Activated CD8-positive, alpha-beta T cell treated with anti-CD3 and anti-CD28 coated beads for 36 hours (primary cell): ENCODE data around the gene BAD. TPM values are rescaled to one million over a fixed set of nuclear protein-coding genes. Genes with fewer than 3 reads are reported as not detected.
A peak's percentile ranks its signal among the peaks of the same experiment; 100 is the strongest.
"Not testable (repeated sequence)": the region's sequence is repeated elsewhere in the genome, so short reads cannot be mapped to it uniquely, and the experiment has no call there.

Experiments used
- ATAC-seq: fragments of 200-7000 bp; cut with Tn5 transposase; one replicate; pipeline ENCODE4 v1.10.0; 2021; ENCODE audit warnings: mild to moderate bottlenecking, moderate library complexity
- CTCF ChIA-PET: fragments of 350-600 bp; sonication (Branson Sonifier 250); formaldehyde crosslinking; loops from one replicate; lab custom pipeline; 2021; ENCODE audit warnings: antibody characterized with exemption; lab: Charles Lee
- POLR2A ChIA-PET: fragments of 350-600 bp; sonication (Branson Sonifier 250); formaldehyde crosslinking; loops from one replicate; lab custom pipeline; 2021; ENCODE audit warnings: antibody characterized with exemption; lab: Charles Lee
- DNase-seq: peaks from one replicate; pipeline ENCODE4 v3.0.0-alpha.2; 2020
- H3K27ac Mint-ChIP-seq: one replicate; pipeline ENCODE4 v1.8.0; 2021; ENCODE audit warnings: mild to moderate bottlenecking, mixed read lengths
- H3K27me3 Mint-ChIP-seq: one replicate; pipeline ENCODE4 v1.8.0; 2021; ENCODE audit warnings: mixed read lengths
- H3K36me3 Mint-ChIP-seq: one replicate; pipeline ENCODE4 v1.8.0; 2021; ENCODE audit warnings: low read depth, mixed read lengths
- H3K4me1 Mint-ChIP-seq: one replicate; pipeline ENCODE4 v1.8.0; 2021; ENCODE audit warnings: low read depth, mixed read lengths
- H3K4me3 Mint-ChIP-seq: one replicate; pipeline ENCODE4 v1.8.0; 2021; ENCODE audit warnings: mild to moderate bottlenecking, moderate library complexity, mixed read lengths
- H3K9me3 Mint-ChIP-seq: one replicate; pipeline ENCODE4 v1.8.0; 2021; ENCODE audit warnings: mixed read lengths
- intact Hi-C: fragments of 100-400 bp; cut with micrococcal nuclease; formaldehyde crosslinking; loops from one replicate; pipeline ENCODE4 v1.10.0; 2022
- total RNA-seq, 2 experiments: library from RNA; stranded (reverse); gene quantifications; one replicate each; pipeline ENCODE4 v1.2.3, GENCODE V29; 2021
- TF ChIP-seq, protein P1 (sequence below): fragments of 200-600 bp; IDR thresholded peaks from one replicate; pipeline ENCODE4 v1.8.0; 2022; ENCODE audit warnings: antibody characterized with exemption, mild to moderate bottlenecking

Gene BAD
- total RNA-seq, 2 experiments from 2014 or later: 17.2 to 17.7 TPM

DNA sequence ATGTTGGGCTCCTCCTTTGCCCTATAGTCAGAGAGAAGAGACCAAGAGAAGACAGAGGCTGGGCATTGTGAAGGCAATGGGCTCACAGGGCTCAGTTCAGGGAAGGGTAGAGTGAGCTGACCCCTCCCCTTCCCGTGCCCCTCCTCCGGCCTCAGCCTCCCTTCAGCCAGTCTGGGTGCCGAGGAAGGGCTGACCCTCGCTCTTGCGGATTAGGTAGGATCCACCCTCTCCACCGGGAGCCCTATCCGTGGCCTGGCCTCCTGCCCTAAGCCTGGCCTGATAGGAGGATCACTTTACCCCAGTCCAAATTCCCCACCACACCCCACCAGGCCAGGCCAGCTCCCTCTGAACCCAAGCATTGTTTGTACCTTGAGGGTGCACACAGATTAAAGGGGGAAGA, 35.9 kb downstream of the BAD start:
- ChIA-PET POLR2A (interaction anchor here (0.8 to 10.0 kb wide), 4 partner anchors 17 to 55 kb away, joined by 4 to 132 read pairs (median 4); partner anchors contain the start of gene FERMT3), CTCF (interaction anchor here (1.1 to 5.3 kb wide), 3 partner anchors 22 to 55 kb away, joined by 4 to 35 read pairs (median 8); partner anchors contain the start of genes CATSPERZ, NUDT22 and TRPT1)
- Mint-ChIP-seq H3K27ac (no peak overlapping the region), H3K4me1 (peaks cover 23% of the 10 kb centered on the region), H3K27me3 (no peaks in the 10 kb centered on the region), H3K36me3 (peaks cover 15% of the 10 kb centered on the region), H3K4me3 (peak overlapping the region; percentile 3), H3K9me3 (no peaks in the 10 kb centered on the region)
- DNase-seq (no peak), ATAC-seq (no peak)
- TF ChIP-seq, protein P1, sequence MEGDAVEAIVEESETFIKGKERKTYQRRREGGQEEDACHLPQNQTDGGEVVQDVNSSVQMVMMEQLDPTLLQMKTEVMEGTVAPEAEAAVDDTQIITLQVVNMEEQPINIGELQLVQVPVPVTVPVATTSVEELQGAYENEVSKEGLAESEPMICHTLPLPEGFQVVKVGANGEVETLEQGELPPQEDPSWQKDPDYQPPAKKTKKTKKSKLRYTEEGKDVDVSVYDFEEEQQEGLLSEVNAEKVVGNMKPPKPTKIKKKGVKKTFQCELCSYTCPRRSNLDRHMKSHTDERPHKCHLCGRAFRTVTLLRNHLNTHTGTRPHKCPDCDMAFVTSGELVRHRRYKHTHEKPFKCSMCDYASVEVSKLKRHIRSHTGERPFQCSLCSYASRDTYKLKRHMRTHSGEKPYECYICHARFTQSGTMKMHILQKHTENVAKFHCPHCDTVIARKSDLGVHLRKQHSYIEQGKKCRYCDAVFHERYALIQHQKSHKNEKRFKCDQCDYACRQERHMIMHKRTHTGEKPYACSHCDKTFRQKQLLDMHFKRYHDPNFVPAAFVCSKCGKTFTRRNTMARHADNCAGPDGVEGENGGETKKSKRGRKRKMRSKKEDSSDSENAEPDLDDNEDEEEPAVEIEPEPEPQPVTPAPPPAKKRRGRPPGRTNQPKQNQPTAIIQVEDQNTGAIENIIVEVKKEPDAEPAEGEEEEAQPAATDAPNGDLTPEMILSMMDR: no peak
- intact Hi-C loops: loop anchor here (10.0 kb wide), 1 partner anchor 56 kb away; the partner anchor contains the start of genes CATSPERZ and ESRRA

DNA sequence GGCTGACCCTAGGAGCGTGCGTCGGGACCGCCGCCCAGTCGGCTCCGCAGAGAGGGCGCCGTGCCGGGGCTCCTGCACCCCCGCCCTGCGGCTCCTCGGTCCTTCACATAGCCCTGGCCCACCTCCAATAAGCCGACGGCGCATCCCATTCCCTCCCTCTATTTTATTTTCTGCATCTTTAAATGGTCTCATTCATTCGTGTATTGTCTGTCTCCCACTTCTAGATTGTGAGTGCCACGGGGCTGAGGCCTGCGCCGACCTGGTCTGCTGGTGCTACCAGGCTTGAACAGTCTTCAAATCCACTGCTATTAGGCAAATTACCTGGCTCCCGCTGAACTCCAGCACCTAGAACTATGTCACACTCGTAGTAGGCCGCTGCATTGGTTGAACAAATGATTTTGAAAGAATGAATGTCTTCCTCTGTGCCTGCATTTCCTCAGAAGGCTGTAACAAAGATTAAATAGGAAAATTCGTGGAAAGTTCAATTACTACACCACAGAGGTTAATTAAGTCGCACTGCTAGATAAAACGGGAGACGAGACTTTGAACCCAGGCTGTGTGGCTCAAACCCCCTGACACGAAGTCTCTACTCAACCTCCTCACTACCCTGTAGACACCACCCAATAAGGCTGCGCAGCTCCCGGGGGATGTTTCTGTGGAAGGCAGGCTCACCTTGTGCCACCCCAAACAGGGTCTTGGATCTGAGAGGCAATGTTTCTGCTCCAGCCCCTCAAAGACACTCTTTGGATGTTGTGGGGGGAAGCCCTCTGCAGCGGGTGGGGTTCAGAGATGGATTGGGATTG, 36.5 kb downstream of the BAD start:
- H3K27ac Mint-ChIP-seq: no peak overlapping the region
- peaks cover 22% of the 10 kb centered on the region for H3K36me3 Mint-ChIP-seq
- POLR2A ChIA-PET: interaction anchor here (1.1 to 10.0 kb wide), 6 partner anchors 16 to 57 kb away, joined by 4 to 132 read pairs (median 4); partner anchors contain the start of genes BAD and FERMT3
- CTCF ChIA-PET: interaction anchor here (1.1 to 5.3 kb wide), 4 partner anchors 22 to 56 kb away, joined by 4 to 35 read pairs (median 7); partner anchors contain the start of genes CATSPERZ, NUDT22 and TRPT1
- intact Hi-C loops: loop anchor here (10.0 kb wide), 1 partner anchor 57 kb away; the partner anchor contains the start of genes CATSPERZ and ESRRA
- TF ChIP-seq, protein P1: no peak
- ATAC-seq (no peak), DNase-seq (no peak)
- no peaks in the 10 kb centered on the region for H3K9me3 Mint-ChIP-seq
- no peaks in the 10 kb centered on the region for H3K27me3 Mint-ChIP-seq
- peak overlapping the region; percentile 62 for H3K4me3 Mint-ChIP-seq
- H3K4me1 Mint-ChIP-seq: peaks cover 29% of the 10 kb centered on the region

DNA sequence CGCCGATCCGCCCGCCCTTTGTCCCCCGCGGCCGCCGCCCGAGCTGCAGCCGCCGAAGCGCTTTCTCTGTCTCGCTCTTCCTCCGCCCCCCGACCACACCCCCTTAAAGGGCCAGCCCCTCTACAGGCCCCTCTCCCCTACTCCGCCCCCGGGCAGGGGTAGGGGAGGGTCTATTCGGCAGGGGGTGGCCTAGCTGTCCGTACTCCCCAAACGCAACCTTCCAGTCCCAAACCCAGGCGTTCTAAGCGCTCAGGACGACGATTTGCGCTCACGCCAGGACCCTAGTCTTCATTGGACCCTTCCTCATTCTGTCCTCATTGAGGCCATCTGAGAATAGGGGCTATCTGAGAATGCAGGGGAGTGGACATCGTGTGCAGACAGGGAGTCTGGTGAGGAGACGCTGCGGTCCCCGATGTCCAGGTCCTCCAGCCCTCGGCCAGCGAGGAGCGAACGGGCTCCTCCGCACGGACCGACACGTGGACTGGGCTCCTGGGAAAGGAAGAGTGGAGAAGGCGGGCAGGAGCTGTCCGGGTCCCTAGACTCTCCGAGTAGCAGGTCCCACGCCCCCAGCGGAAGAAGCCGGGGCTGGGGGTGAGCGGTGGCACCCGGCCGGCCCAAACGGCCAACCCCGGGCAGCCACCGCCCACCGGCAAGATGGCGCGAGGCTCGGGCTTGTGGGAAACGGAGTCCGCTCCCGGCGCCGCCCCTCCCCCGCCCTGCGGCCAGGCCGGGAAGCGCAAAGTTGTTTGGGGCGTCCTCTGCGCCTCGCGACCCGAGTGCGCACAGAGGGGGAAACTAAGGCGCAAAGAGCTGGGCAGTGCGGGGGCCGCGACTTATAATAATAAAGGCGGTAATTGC, 37.4 kb downstream of the BAD start, which contains the start of gene PPP1R14B:
PPP1R14B (minus strand) TSS at position 73 of the 858 bp plus-strand sequence. CDS start 270 bp downstream, outside the sequence.
- ChIA-PET CTCF (interaction anchor here (0.9 to 4.6 kb wide), 6 partner anchors 13 to 70 kb away, joined by 3 to 35 read pairs (median 6); partner anchors contain the start of genes CATSPERZ, FERMT3, PRDX5 and TRMT112), POLR2A (interaction anchor here (1.2 to 10.0 kb wide), 7 partner anchors 8 to 58 kb away, joined by 4 to 132 read pairs (median 4); partner anchors contain the start of genes BAD and FERMT3)
- Mint-ChIP-seq H3K4me3 (peak within 1 kb of the TSS; percentile 94), H3K9me3 (no peaks in the 10 kb centered on the region), H3K36me3 (peaks cover 28% of the 10 kb centered on the region), H3K27ac (peak within 1 kb of the TSS; percentile 93), H3K4me1 (peaks cover 33% of the 10 kb centered on the region), H3K27me3 (no peaks in the 10 kb centered on the region)
- ATAC-seq (peak; percentile 55), DNase-seq (peak; percentile 89)
- intact Hi-C loops: loop anchor here (10.0 kb wide), 1 partner anchor 58 kb away; the partner anchor contains the start of genes CATSPERZ and ESRRA
- TF ChIP-seq, protein P1: no peak

DNA sequence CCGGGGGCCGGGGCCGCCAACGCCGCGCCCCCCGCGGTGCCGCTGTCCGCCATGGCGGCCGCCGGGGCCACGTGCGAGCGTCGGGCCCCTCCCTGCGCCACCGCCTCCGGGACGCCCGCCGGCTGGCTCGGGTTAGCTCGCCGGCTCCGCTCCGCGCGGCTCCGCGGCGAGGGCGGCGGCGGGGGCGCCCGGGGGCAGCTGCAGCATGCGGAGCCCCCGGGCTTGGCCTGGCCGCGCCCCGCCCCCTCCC, 37.9 kb downstream of the BAD start:
- ATAC-seq: peak; percentile 7
- ChIA-PET POLR2A (interaction anchor here (0.6 to 10.0 kb wide), 6 partner anchors 8 to 1609 kb away, joined by 3 to 132 read pairs (median 12); partner anchors contain the start of gene FERMT3), CTCF (interaction anchor here (0.9 to 4.6 kb wide), 6 partner anchors 13 to 71 kb away, joined by 3 to 35 read pairs (median 6); partner anchors contain the start of genes CATSPERZ, FERMT3, PRDX5 and TRMT112)
- not testable (repeated sequence) for H3K27ac Mint-ChIP-seq, H3K27me3 Mint-ChIP-seq, H3K9me3 Mint-ChIP-seq, DNase-seq
- Mint-ChIP-seq H3K4me1 (peaks cover 30% of the 10 kb centered on the region), H3K36me3 (peaks cover 28% of the 10 kb centered on the region), H3K4me3 (peak overlapping the region; percentile 78)
- intact Hi-C loops: loop anchor here (10.0 kb wide), 1 partner anchor 58 kb away; the partner anchor contains the start of genes CATSPERZ and ESRRA
